Measurements from ENCODE around the gene CCDC81.

CCDC81 gene

DNA sequence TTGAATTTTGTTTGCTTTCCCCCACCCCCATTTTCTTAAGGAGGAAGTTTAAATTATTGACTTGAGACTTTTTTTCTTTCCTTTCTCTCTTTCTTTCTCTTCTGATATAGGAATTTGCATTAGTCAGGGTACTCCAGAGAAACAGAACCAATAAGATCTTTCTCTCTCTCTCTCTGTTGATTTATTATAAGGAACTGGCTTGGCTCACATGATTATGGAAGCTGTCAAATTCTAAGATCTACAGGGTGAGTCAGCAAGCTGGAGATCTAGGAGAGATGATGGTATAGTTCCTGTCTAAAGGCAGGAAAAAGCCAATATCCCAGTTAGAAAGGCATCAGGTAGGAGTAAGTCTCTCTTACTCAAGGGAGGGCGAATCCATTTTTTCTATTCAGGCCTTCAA, 64.0 kb downstream of the CCDC81 start:
- no peak overlapping the region for H2BK5ac ChIP-seq (ENCODE audit: low read depth, low read length, poor library complexity)
- H3K4me1 ChIP-seq (ENCODE audit: control insufficient read depth in 1 of 2, insufficient read depth in 2 of 2, low read length in 2 of 2) = peaks cover 0 to 14% of the 10 kb centered on the region in 2 experiments
- H2AK5ac ChIP-seq (ENCODE audit: low read length) = no peak overlapping the region
- no peak overlapping the region for H3K9ac ChIP-seq (ENCODE audit: low read length)
- peaks cover 2% of the 10 kb centered on the region for H3K79me1 ChIP-seq (ENCODE audit: low read length)
- H3K4ac ChIP-seq (ENCODE audit: low read depth, low read length) = no peak overlapping the region
- no peak overlapping the region for H2BK12ac ChIP-seq (ENCODE audit: low read length)
- no peaks in the 10 kb centered on the region for H3K27me3 ChIP-seq (ENCODE audit: insufficient read depth, low read length)
- no peak overlapping the region for H2AFZ ChIP-seq (ENCODE audit: insufficient read depth, low read length, poor library complexity)
- no peak overlapping the region for H3K18ac ChIP-seq (ENCODE audit: low read length)
- no peaks in the 10 kb centered on the region for H3K79me2 ChIP-seq (ENCODE audit: control insufficient read depth, insufficient read depth, low read length, poor library complexity)
- H3K9me3 ChIP-seq (ENCODE audit: insufficient read depth, low read depth, low read length) = peaks cover 2% of the 10 kb centered on the region
- no peak overlapping the region for H2BK120ac ChIP-seq (ENCODE audit: insufficient read depth, low read length, poor library complexity)
- DNase-seq = no peak
- H4K12ac ChIP-seq (ENCODE audit: low read depth, low read length) = no peak overlapping the region
- H3K23ac ChIP-seq (ENCODE audit: low read length) = no peak overlapping the region
- no peak overlapping the region for H3K4me3 ChIP-seq (ENCODE audit: low read depth, low read length)
- no peak overlapping the region for H3K14ac ChIP-seq (ENCODE audit: low read length)
- no peak overlapping the region for H4K91ac ChIP-seq (ENCODE audit: low read depth, low read length)
- no peaks in the 10 kb centered on the region for H3K36me3 ChIP-seq (ENCODE audit: control insufficient read depth in 1 of 2, insufficient read depth in 2 of 2, low read length in 2 of 2)
- no peak overlapping the region for H4K8ac ChIP-seq (ENCODE audit: low read depth, low read length)
- H3K4me2 ChIP-seq (ENCODE audit: low read length) = no peak overlapping the region
- H3K27ac ChIP-seq (ENCODE audit: low read depth, low read length) = no peak overlapping the region
- WGBS (ENCODE audit: extremely low coverage, insufficient coverage, insufficient read length) = no CpG with 5 or more reads among the region's 1 CpG

DNA sequence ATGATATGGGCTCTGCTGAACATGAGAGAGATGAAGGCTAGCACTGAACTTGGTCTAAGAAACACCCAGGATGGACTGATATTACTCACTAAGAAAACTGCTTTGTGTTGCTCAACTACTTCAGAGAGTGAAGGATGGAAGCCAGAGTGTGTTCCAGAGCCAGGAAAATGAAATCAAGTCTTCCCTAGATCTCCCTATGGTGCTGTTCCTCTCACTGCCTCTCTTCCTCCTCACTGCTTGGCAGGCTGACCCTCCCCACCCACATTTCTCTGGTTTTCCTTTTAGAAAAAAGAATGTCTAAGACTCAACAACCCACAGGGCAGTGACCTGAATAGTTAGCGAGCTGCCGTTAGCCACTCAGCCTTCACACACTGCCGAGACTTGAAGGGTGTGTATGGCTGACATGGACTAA, 65.6 kb downstream of the CCDC81 start:
- H2AFZ ChIP-seq (ENCODE audit: insufficient read depth, low read length, poor library complexity) = no peak overlapping the region
- H4K91ac ChIP-seq (ENCODE audit: low read depth, low read length) = peak overlapping the region; percentile 29
- no peak overlapping the region for H3K14ac ChIP-seq (ENCODE audit: low read length)
- no peak overlapping the region for H3K18ac ChIP-seq (ENCODE audit: low read length)
- H3K4me3 ChIP-seq (ENCODE audit: low read depth, low read length) = no peak overlapping the region
- peaks cover 2% of the 10 kb centered on the region for H3K79me1 ChIP-seq (ENCODE audit: low read length)
- H4K12ac ChIP-seq (ENCODE audit: low read depth, low read length) = no peak overlapping the region
- H3K79me2 ChIP-seq (ENCODE audit: control insufficient read depth, insufficient read depth, low read length, poor library complexity) = no peaks in the 10 kb centered on the region
- H3K4ac ChIP-seq (ENCODE audit: low read depth, low read length) = no peak overlapping the region
- H2BK12ac ChIP-seq (ENCODE audit: low read length) = peak overlapping the region; percentile 38
- peak overlapping the region; percentile 4 for H2BK5ac ChIP-seq (ENCODE audit: low read depth, low read length, poor library complexity)
- H3K9ac ChIP-seq (ENCODE audit: low read length) = no peak overlapping the region
- peaks cover 0 to 14% of the 10 kb centered on the region in 2 experiments for H3K4me1 ChIP-seq (ENCODE audit: control insufficient read depth in 1 of 2, insufficient read depth in 2 of 2, low read length in 2 of 2)
- H3K36me3 ChIP-seq (ENCODE audit: control insufficient read depth in 1 of 2, insufficient read depth in 2 of 2, low read length in 2 of 2) = no peaks in the 10 kb centered on the region
- H2BK120ac ChIP-seq (ENCODE audit: insufficient read depth, low read length, poor library complexity) = no peak overlapping the region
- H3K9me3 ChIP-seq (ENCODE audit: insufficient read depth, low read depth, low read length) = peaks cover 2% of the 10 kb centered on the region
- no peak overlapping the region for H3K4me2 ChIP-seq (ENCODE audit: low read length)
- no peak for DNase-seq
- H3K23ac ChIP-seq (ENCODE audit: low read length) = no peak overlapping the region
- H3K27me3 ChIP-seq (ENCODE audit: insufficient read depth, low read length) = no peaks in the 10 kb centered on the region
- no peak overlapping the region for H2AK5ac ChIP-seq (ENCODE audit: low read length)
- no peak overlapping the region for H4K8ac ChIP-seq (ENCODE audit: low read depth, low read length)
- no CpG with 5 or more reads among the region's 3 CpGs for WGBS (ENCODE audit: extremely low coverage, insufficient coverage, insufficient read length)
- no peak overlapping the region for H3K27ac ChIP-seq (ENCODE audit: low read depth, low read length)

DNA sequence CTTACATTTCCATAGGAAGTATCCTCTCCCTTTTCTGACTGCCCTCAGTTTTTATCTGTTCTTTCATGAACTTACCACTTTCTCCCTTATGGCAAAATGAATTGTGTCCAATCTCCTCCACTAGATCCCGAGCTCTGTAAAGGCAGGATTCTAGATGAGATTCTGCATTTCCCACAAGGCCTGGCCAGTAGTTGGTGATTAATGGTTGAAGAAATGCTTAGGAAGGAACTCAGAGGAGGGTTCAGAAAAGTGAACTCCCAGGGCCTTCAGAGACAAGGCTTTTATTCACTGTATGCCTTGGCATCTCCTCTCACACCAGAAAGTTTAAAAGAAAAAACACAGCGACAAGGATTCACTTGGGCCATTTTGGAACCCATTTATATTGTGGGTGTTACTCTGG, 66.2 kb downstream of the CCDC81 start:
- no CpG with 5 or more reads among the region's 2 CpGs for WGBS (ENCODE audit: extremely low coverage, insufficient coverage, insufficient read length)
- no peak overlapping the region for H2BK12ac ChIP-seq (ENCODE audit: low read length)
- H2AK5ac ChIP-seq (ENCODE audit: low read length) = no peak overlapping the region
- H3K27ac ChIP-seq (ENCODE audit: low read depth, low read length) = no peak overlapping the region
- H3K4ac ChIP-seq (ENCODE audit: low read depth, low read length) = no peak overlapping the region
- no peak overlapping the region for H3K4me3 ChIP-seq (ENCODE audit: low read depth, low read length)
- H2BK5ac ChIP-seq (ENCODE audit: low read depth, low read length, poor library complexity) = no peak overlapping the region
- H3K23ac ChIP-seq (ENCODE audit: low read length) = no peak overlapping the region
- H3K36me3 ChIP-seq (ENCODE audit: control insufficient read depth in 1 of 2, insufficient read depth in 2 of 2, low read length in 2 of 2) = no peaks in the 10 kb centered on the region
- H3K9ac ChIP-seq (ENCODE audit: low read length) = no peak overlapping the region
- no peak overlapping the region for H2AFZ ChIP-seq (ENCODE audit: insufficient read depth, low read length, poor library complexity)
- no peak overlapping the region for H3K4me2 ChIP-seq (ENCODE audit: low read length)
- no peak overlapping the region for H2BK120ac ChIP-seq (ENCODE audit: insufficient read depth, low read length, poor library complexity)
- H3K14ac ChIP-seq (ENCODE audit: low read length) = no peak overlapping the region
- no peak for DNase-seq
- H3K27me3 ChIP-seq (ENCODE audit: insufficient read depth, low read length) = no peaks in the 10 kb centered on the region
- peaks cover under 1% of the 10 kb centered on the region for H3K9me3 ChIP-seq (ENCODE audit: insufficient read depth, low read depth, low read length)
- H4K8ac ChIP-seq (ENCODE audit: low read depth, low read length) = no peak overlapping the region
- H3K18ac ChIP-seq (ENCODE audit: low read length) = no peak overlapping the region
- H3K79me1 ChIP-seq (ENCODE audit: low read length) = peaks cover 2% of the 10 kb centered on the region
- no peaks in the 10 kb centered on the region for H3K79me2 ChIP-seq (ENCODE audit: control insufficient read depth, insufficient read depth, low read length, poor library complexity)
- peaks cover 0 to 14% of the 10 kb centered on the region in 2 experiments for H3K4me1 ChIP-seq (ENCODE audit: control insufficient read depth in 1 of 2, insufficient read depth in 2 of 2, low read length in 2 of 2)
- H4K91ac ChIP-seq (ENCODE audit: low read depth, low read length) = no peak overlapping the region
- no peak overlapping the region for H4K12ac ChIP-seq (ENCODE audit: low read depth, low read length)

DNA sequence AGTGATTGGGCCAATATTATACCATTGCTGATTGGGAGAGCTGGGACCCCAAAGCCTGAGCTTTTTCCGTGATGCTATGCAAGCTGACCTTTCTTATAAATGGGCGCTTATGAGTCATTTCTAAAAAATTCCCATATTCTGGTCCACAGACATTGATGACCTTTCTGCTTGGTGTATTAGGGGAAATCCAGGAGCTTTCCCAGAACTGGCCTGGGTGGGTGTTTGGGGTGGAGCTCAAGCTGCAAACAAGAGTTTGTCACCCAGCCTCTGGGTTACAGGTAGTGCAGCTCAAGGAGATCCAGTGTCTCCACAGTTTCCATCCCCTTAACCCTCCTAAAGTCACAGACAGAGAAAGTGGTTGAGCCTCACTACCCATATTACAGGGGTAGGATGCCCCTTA, 67.7 kb downstream of the CCDC81 start:
- Histone ChIP-seq H4K91ac (ENCODE audit: low read depth, low read length) (no peak overlapping the region), H3K14ac (ENCODE audit: low read length) (no peak overlapping the region), H3K79me1 (ENCODE audit: low read length) (peaks cover 2% of the 10 kb centered on the region), H2BK12ac (ENCODE audit: low read length) (no peak overlapping the region), H3K36me3 (ENCODE audit: control insufficient read depth in 1 of 2, insufficient read depth in 2 of 2, low read length in 2 of 2) (no peaks in the 10 kb centered on the region), H2AK5ac (ENCODE audit: low read length) (no peak overlapping the region), H2AFZ (ENCODE audit: insufficient read depth, low read length, poor library complexity) (no peak overlapping the region), H3K4me1 (ENCODE audit: control insufficient read depth in 1 of 2, insufficient read depth in 2 of 2, low read length in 2 of 2) (peaks cover 0 to 14% of the 10 kb centered on the region in 2 experiments), H3K9ac (ENCODE audit: low read length) (no peak overlapping the region), H4K12ac (ENCODE audit: low read depth, low read length) (no peak overlapping the region), H3K4me3 (ENCODE audit: low read depth, low read length) (no peak overlapping the region), H3K23ac (ENCODE audit: low read length) (no peak overlapping the region), H3K27ac (ENCODE audit: low read depth, low read length) (no peak overlapping the region), H2BK120ac (ENCODE audit: insufficient read depth, low read length, poor library complexity) (no peak overlapping the region), H4K8ac (ENCODE audit: low read depth, low read length) (no peak overlapping the region), H3K9me3 (ENCODE audit: insufficient read depth, low read depth, low read length) (no peaks in the 10 kb centered on the region), H2BK5ac (ENCODE audit: low read depth, low read length, poor library complexity) (no peak overlapping the region), H3K18ac (ENCODE audit: low read length) (no peak overlapping the region), H3K79me2 (ENCODE audit: control insufficient read depth, insufficient read depth, low read length, poor library complexity) (no peaks in the 10 kb centered on the region), H3K4ac (ENCODE audit: low read depth, low read length) (no peak overlapping the region), H3K27me3 (ENCODE audit: insufficient read depth, low read length) (no peaks in the 10 kb centered on the region), H3K4me2 (ENCODE audit: low read length) (no peak overlapping the region)
- no CpG with 5 or more reads among the region's 2 CpGs for WGBS (ENCODE audit: extremely low coverage, insufficient coverage, insufficient read length)
- no peak for DNase-seq
